Activated CD8-positive, alpha-beta memory T cell treated with anti-CD3 and anti-CD28 coated beads for 24 hours (primary cell): Measurements from ENCODE around the gene DUSP19.
"Not testable (repeated sequence)": the region's sequence is repeated elsewhere in the genome, so short reads cannot be mapped to it uniquely, and the experiment has no call there.

Experiments used
- DNase-seq: peaks from one replicate; pipeline ENCODE4 v3.0.0-alpha.2; 2020

The DUSP19 gene

GRCh38 chr2:183078464-183079138 is at the start of gene DUSP19:
Gene DUSP19 (plus strand): TSS chr2:183078747. CDS start chr2:183078934, 187 bp downstream.
- peak; percentile 97 for DNase-seq

- DNase-seq: no peak
Measured at GRCh38 chr2:183029219-183029618, 49.3 kb upstream of the DUSP19 start.

- no peak for DNase-seq
Measured at GRCh38 chr2:183031911-183032794, 46.4 kb upstream of the DUSP19 start.

GRCh38 chr2:183033951-183034350 is 44.6 kb upstream of the DUSP19 start:
- DNase-seq: no peak

GRCh38 chr2:183034806-183035205 is 43.7 kb upstream of the DUSP19 start:
- no peak for DNase-seq

GRCh38 chr2:183035298-183035953 is 43.1 kb upstream of the DUSP19 start:
- DNase-seq: no peak

GRCh38 chr2:183035954-183036669 is 42.4 kb upstream of the DUSP19 start:
- no peak for DNase-seq

GRCh38 chr2:183037074-183037552 is 41.4 kb upstream of the DUSP19 start:
- DNase-seq: no peak

- peak; percentile 76 for DNase-seq
Measured at GRCh38 chr2:183037553-183038340, 40.8 kb upstream of the DUSP19 start.

- peak; percentile 92 for DNase-seq
Measured at GRCh38 chr2:183038341-183039300, 39.9 kb upstream of the DUSP19 start, which contains the start of gene NCKAP1. Gene NCKAP1 (minus strand): TSS chr2:183038457. CDS start chr2:183038099, 358 bp downstream.

GRCh38 chr2:183040604-183041003 is 37.9 kb upstream of the DUSP19 start:
- no peak for DNase-seq

GRCh38 chr2:183043580-183043979 is 35.0 kb upstream of the DUSP19 start:
- DNase-seq: not testable (repeated sequence)

- not testable (repeated sequence) for DNase-seq
Measured at GRCh38 chr2:183047486-183048125, 30.9 kb upstream of the DUSP19 start.

GRCh38 chr2:183049420-183049819 is 29.1 kb upstream of the DUSP19 start:
- DNase-seq: no peak

GRCh38 chr2:183057333-183057985 is 21.1 kb upstream of the DUSP19 start:
- no peak for DNase-seq

GRCh38 chr2:183059561-183059960 is 19.0 kb upstream of the DUSP19 start:
- DNase-seq: no peak

GRCh38 chr2:183060571-183061231 is 17.8 kb upstream of the DUSP19 start:
- no peak for DNase-seq

GRCh38 chr2:183063083-183063482 is 15.5 kb upstream of the DUSP19 start:
- DNase-seq: no peak

GRCh38 chr2:183068561-183068960 is 10.0 kb upstream of the DUSP19 start:
- DNase-seq: no peak
